Heart left ventricle (tissue), 16 donors: ENCODE measurements around the gene ZNF442. TPM values are rescaled to one million over a fixed set of nuclear protein-coding genes. Genes with fewer than 3 reads are reported as not detected.
A peak's percentile ranks its signal among the peaks of the same experiment; 100 is the strongest.

Experiments
- ATAC-seq, 4 donors: fragments of 200-7000 bp; cut with Tn5 transposase; one replicate each; pipeline ENCODE4 v1.9.1; 2020 to 2022; ENCODE audit warnings: moderate library complexity in 4 of 4, mild to moderate bottlenecking in 3 of 4, moderate number of reproducible peaks in 1 of 4
- DNase-seq, 5 donors: peaks; one replicate each; pipeline ENCODE4 v3.0.0-alpha.2; 2020
- H3K27ac ChIP-seq, 12 donors: fragments of 200-600 bp; sonication (generic) in 4 of 12; one replicate each; pipeline versions ENCODE4 v1.5.0 to v1.8.0; 2016 to 2022; ENCODE audit warnings: mild to moderate bottlenecking in 2 of 12
- H3K27me3 ChIP-seq, 9 donors: fragments of 200-600 bp; sonication (generic) in 2 of 9; one replicate each; pipeline versions ENCODE4 v1.5.1 to v1.8.0; 2016 to 2022; ENCODE audit warnings: mild to moderate bottlenecking in 3 of 9
- H3K36me3 ChIP-seq, 9 donors: fragments of 200-600 bp; sonication (generic) in 2 of 9; one replicate each; pipeline versions ENCODE4 v1.5.0 to v1.8.0; 2018 to 2022; ENCODE audit warnings: mild to moderate bottlenecking in 2 of 9
- H3K4me1 ChIP-seq, 12 donors: fragments of 200-600 bp; sonication (generic) in 4 of 12; one replicate each; pipeline versions ENCODE4 v1.5.0 to v1.8.0; 2016 to 2022; ENCODE audit warnings: mild to moderate bottlenecking in 3 of 12
- H3K4me3 ChIP-seq, 12 donors: fragments of 200-600 bp; sonication (generic) in 4 of 12; one replicate each; pipeline versions ENCODE4 v1.5.0 to v1.8.0; 2017 to 2022; ENCODE audit warnings: mild to moderate bottlenecking in 9 of 12, moderate library complexity in 4 of 12
- H3K9me3 ChIP-seq, 12 donors: fragments of 200-600 bp; sonication (generic) in 4 of 12; one replicate each; pipeline versions ENCODE4 v1.5.0 to v1.8.0; 2016 to 2022; ENCODE audit warnings: mild to moderate bottlenecking in 1 of 12
- CTCF ChIP-seq, 12 donors: fragments of 200-600 bp; sonication (generic) in 4 of 12; IDR thresholded peaks; one replicate each; pipeline versions ENCODE4 v1.5.0 to v1.8.0; 2018 to 2022; ENCODE audit warnings: antibody characterized with exemption in 12 of 12, mild to moderate bottlenecking in 5 of 12
- POLR2A ChIP-seq, 2 donors: fragments of 450-650 bp; IDR thresholded peaks; one replicate each; pipeline ENCODE4 v1.6.1; 2017; ENCODE audit warnings: antibody characterized with exemption in 2 of 2, mild to moderate bottlenecking in 2 of 2, moderate library complexity in 2 of 2
- WGBS, 4 donors: extraction: QIAGEN DNeasy Blood & Tissue Kit in 2 of 4; methylation state at CpG; one replicate each; pipeline versions ENCODE4 v1.1.5 to v1.1.7; 2013 to 2018; 5-methylcytosine and 5-hydroxymethylcytosine counted together
- intact Hi-C, 10 donors: fragments of 100-400 bp; cut with DNase I; formaldehyde crosslinking; loops; one replicate each; pipeline versions ENCODE4 v1.11.1 to v1.14.2; 2022
- polyA plus RNA-seq, 2 donors: library from polyadenylated mRNA; stranded (reverse); fragments of 200-250 nt; gene quantifications; one replicate each; pipeline ENCODE4 v1.2.3, GENCODE V29; 2013
- total RNA-seq, 9 donors: library from RNA; depleted of rRNA in 2 of 9; stranded (reverse); fragments of >200 nt in 2 of 9; fragmentation: NEBNext Ultra II Directional in 3 of 9; extraction: Animal tissue kit (Norgen Biotek cat#: 25700) in 3 of 9; gene quantifications; one replicate each; pipeline versions ENCODE4 v1.1.0 to v1.2.4, GENCODE V29; 2016 to 2023
- donor health status: ischemic (EF 13 %, LVEDD 7.1; RV severe dilation, severe dysfunction).
- donor health status: healthy with polysubstance abuse.
- donor health status: DM: no; HTN: yes; CAD: no.
- donor health status: DM: no; HTN: no; CAD: no.
- donor health status: ischemic (EF 25% LVEDD 6.9; RV normal size, moderate dysfunction).
- donor health status: ischemic (EF 25% LVEDD 5.7; RV mildly dilated, moderate dysfunction).
- donor health status: healthy.
- donor health status: DM: yes; HTN: yes; CAD: no.
- donor health status: ischemic (EF 35%, LVEDD 5.7; RV mildly dilated, moderate dysfunction).
- donor health status: nonischemic (EF 11% LVEDD 7.7; RV severe dilation, severe dysfunction).
- donor health status: DM: yes; HTN: yes; CAD: no.
- donor health status: PGD.
- donor health status: ischemic (EF 29% LVEDD 5.4; RV normal size, mild dysfunction).
- donor health status: nonischemic (EF 23%, LVEDD 6.1; RV moderate dilation, normal function).

The ZNF442 gene
- total and polyA plus RNA-seq, 11 donors: 0.80 to 4.3 (median 2.4) TPM

GRCh38 chr19:12345197-12345596, 20.3 kb downstream of the ZNF442 start:
- Histone ChIP-seq H3K27ac (no peak overlapping the region), H3K4me1 (no peaks in the 10 kb centered on the region), H3K4me3 (no peak overlapping the region), H3K9me3 (peaks cover 0 to 89% (median 50%) of the 10 kb centered on the region in 12 donors), H3K27me3 (no peaks in the 10 kb centered on the region), H3K36me3 (peaks cover 3 to 27% (median 9%) of the 10 kb centered on the region in 9 donors)
- WGBS, 4 donors: 93 to 100% (median 97%) methylated on average over 1 of the region's 1 CpG
- no peak for TF ChIP-seq POLR2A (IDR thresholded peaks at IDR 0.05)
- TF ChIP-seq CTCF (IDR thresholded peaks at IDR 0.05): no peak
- DNase-seq (no peak), ATAC-seq (no peak)
- intact Hi-C loops: no loop called here

GRCh38 chr19:12333162-12334159, 32.0 kb downstream of the ZNF442 start, which contains the start of gene ZNF563:
TSS of gene ZNF563 (minus strand) at chr19:12333633. CDS start at chr19:12333482, 151 bp downstream.
- no peaks in the 10 kb centered on the region for H3K36me3 ChIP-seq
- H3K27me3 ChIP-seq: no peaks in the 10 kb centered on the region
- no peaks in the 10 kb centered on the region for H3K9me3 ChIP-seq
- no peak for TF ChIP-seq CTCF (IDR thresholded peaks at IDR 0.05)
- peak; percentile 46 to 95 for TF ChIP-seq POLR2A (IDR thresholded peaks at IDR 0.05)
- peak within 1 kb of the TSS; percentile 79 to 97 (median 90) for H3K27ac ChIP-seq
- 1% methylated on average over 35 to 55 of the region's 55 CpGs for WGBS, 4 donors
- H3K4me1 ChIP-seq: peaks cover 0 to 37% (median 17%) of the 10 kb centered on the region in 12 donors
- DNase-seq: peak; percentile 96 to 99 (median 98)
- peak; percentile 97 to 99 (median 99) for ATAC-seq
- peak within 1 kb of the TSS; percentile 63 to 99 (median 80) for H3K4me3 ChIP-seq
- intact Hi-C loops: loop anchor here in 7 of 10 donors (1.0 to 5.0 kb wide), 6 partner anchors 31 to 69 kb away; partner anchors contain the start of genes ZNF44 (in 5 of the 7), ZNF442 (in 4 of the 7) and ZNF799 (in 1 of the 7)

- peak; percentile 33 to 59 (median 40) for ATAC-seq
- intact Hi-C loops: loop anchor here in 5 of 10 donors (5.0 kb wide), 3 partner anchors 34 to 71 kb away; partner anchors contain the start of genes ZNF44 (in 4 of the 5) and ZNF799 (in 1 of the 5)
These were observed 34.1 kb downstream of the ZNF442 start for GRCh38 chr19:12331211-12331941.

More at GRCh38 chr19:12331211-12331941, 34.1 kb downstream of the ZNF442 start:
- 43 to 59% (median 57%) methylated on average over 4 of the region's 4 CpGs for WGBS, 4 donors
- no peak for TF ChIP-seq POLR2A (IDR thresholded peaks at IDR 0.05)
- no peak for TF ChIP-seq CTCF (IDR thresholded peaks at IDR 0.05)
- no peaks in the 10 kb centered on the region for H3K9me3 ChIP-seq
- DNase-seq: peak in 4 of 5 donors; percentile 21 to 43 (median 28)
- no peaks in the 10 kb centered on the region for H3K27me3 ChIP-seq
- peaks cover 0 to 37% (median 17%) of the 10 kb centered on the region in 12 donors for H3K4me1 ChIP-seq
- peak overlapping the region in 3 of 12 donors; percentile 4 to 99 (median 83) for H3K4me3 ChIP-seq
- H3K36me3 ChIP-seq: no peaks in the 10 kb centered on the region
- peak overlapping the region in 11 of 12 donors; percentile 79 to 97 (median 90) for H3K27ac ChIP-seq
